GM19328 (cell line): ENCODE measurements around the gene CUX1.

Experiments used
- ATAC-seq: cut with Tn5 transposase; IDR thresholded peaks from one replicate; pipeline ENCODE4 v1.9.1; 2021; ENCODE audit warnings: mild to moderate bottlenecking, moderate library complexity; ENCODE audit not compliant: unreplicated experiment

The CUX1 gene

DNA sequence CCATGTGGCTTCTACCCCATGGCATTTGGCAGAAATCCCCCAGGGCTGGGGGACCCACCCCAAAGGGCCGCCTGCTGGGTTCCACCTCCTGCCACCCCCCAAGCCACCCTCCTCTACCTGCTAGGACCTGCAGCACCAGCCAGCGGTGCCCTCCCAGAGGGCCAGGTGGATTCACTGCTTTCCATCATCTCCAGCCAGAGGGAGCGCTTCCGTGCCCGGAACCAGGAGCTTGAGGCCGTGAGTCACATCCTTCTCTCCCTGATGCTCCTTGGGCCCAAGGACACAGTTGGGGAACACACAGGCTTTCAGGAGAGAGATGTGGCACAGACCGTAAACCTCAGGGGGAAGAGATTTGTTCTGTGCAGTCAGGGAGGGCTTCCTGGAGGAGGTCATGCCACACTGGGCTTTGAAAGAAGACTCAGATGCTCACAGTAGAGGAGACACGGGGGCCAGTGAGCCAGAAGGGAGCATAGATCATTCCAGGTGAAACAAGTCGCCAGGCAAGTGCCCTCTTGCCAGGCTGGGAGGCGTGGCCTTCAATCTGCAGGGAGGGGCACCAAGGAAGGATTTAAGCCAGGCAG, 457.8 kb downstream of the CUX1 start:
- no peak for ATAC-seq

- no peak for ATAC-seq
Measured at GRCh38 chr7:102277901-102278300, 460.5 kb downstream of the CUX1 start.

DNA sequence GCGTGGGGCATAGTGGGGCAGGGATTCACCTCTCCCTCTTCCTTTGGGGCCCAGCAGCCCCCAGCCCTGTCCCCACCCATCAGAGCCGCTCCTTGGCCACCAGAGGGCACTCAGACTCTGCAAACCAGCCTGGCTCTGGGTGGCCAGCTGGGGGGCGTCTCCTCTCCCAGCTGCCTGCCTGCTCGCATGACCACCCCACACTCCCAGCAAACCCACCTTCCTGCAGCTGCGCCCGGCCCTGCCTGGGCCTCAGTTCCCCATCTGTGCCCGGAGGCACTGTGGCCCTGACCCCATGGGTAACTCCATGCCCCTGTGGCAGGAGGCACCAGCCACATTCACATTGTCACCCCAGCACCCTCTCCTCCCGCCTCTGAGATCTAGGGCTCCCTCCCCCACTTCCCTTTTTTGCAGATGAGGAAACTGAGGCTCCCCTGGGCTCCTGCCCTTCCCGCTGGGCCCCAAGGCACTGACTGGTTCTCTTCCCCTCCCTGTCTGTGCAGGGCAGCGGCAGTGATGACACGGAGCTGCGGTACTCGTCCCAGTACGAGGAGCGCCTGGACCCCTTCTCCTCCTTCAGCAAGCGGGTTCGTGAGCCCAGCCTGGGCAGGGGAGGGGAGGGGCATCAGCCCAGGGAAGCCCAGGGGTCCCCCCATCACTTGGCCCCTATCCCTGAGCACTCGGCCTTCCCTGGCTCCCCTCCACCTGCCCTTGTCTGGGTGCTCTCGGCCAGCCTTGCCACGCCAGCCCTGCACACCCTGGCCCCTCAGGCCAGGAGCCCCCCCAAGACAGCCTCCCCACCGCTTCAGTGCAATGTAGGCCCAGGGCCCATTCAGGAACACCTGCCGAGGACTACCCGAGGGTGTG, 462.3 kb downstream of the CUX1 start:
- no peak for ATAC-seq

DNA sequence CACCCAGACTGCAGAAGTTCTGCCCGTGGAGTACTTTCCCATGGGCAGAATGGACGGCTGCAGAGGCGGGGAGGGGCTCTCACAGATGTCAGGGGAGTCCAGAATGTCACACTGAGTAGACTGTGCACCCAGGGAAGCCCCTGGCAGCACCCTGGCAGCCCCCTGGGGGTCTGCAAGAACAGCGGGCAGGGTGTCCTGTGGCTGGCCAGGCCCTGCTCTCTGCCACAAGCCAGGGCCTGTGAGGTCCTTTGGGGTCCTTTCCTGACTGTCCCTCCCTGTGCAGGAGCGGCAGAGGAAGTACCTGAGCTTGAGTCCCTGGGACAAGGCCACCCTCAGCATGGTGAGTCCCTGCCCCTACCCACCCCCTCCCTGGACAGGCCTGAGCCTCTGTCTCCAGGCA, 463.1 kb downstream of the CUX1 start:
- ATAC-seq: no peak

DNA sequence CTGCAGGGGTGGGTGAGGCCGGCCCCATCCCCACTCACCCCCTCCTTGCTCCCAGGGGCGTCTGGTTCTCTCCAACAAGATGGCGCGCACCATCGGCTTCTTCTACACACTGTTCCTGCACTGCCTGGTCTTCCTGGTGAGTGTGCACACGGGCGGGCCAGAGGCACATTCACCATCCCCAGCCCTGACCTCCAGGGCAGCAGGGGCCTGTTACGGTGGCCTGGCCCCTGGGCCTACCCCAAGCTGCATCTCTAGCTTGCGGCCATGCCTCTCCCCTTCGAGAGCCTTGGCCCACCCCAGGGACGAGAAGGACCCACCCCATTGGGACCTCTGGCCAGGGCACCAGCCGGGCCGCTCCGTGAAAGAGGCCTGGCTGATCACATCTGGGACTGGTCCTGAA, 464.4 kb downstream of the CUX1 start:
- ATAC-seq: no peak

DNA sequence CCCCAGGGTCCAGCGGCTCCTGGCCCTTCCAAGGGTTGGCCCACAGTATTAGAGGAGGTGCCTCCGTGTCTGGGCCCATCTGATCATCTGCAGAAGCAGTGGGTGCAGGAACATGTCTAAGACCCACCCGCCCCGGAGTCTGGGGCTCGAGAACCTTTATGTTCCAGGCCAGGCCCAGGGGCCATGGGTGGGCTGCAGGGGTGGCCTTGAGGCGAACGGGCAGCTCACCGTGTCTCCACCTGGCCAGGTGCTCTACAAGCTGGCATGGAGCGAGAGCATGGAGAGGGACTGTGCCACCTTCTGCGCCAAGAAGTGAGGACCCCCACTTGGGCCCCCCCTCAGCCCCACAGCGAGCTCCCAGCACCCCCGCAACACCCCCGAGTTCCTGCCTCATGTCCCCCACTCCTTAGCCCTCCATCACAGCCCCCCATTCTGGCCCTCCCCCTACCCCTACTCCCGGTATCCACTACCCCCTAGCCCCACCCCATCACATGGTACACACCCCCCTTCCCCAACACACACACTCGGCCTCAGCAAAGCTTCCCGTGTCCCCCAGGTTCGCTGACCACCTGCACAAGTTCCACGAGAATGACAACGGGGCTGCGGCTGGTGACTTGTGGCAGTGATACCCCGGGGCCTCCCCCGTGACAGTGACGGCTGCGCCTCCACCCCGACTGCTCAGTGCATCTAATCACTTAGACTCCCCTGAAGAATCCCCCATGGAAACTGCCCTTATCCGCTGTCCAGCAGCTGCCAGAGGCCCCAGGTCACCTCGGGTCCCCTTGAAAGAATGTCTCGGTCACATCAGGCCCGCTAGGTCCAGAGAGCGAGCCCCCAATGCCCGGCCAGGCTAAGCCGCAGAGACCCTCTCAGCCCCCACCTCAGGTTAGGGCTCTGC, 465.3 kb downstream of the CUX1 start:
- ATAC-seq: no peak

GRCh38 chr7:102283477-102284189, 466.2 kb downstream of the CUX1 start:
- ATAC-seq: no peak

- no peak for ATAC-seq
Measured at GRCh38 chr7:102284399-102284798, 467.0 kb downstream of the CUX1 start.

- ATAC-seq: no peak
Measured at GRCh38 chr7:102284891-102285539, 467.6 kb downstream of the CUX1 start.

DNA sequence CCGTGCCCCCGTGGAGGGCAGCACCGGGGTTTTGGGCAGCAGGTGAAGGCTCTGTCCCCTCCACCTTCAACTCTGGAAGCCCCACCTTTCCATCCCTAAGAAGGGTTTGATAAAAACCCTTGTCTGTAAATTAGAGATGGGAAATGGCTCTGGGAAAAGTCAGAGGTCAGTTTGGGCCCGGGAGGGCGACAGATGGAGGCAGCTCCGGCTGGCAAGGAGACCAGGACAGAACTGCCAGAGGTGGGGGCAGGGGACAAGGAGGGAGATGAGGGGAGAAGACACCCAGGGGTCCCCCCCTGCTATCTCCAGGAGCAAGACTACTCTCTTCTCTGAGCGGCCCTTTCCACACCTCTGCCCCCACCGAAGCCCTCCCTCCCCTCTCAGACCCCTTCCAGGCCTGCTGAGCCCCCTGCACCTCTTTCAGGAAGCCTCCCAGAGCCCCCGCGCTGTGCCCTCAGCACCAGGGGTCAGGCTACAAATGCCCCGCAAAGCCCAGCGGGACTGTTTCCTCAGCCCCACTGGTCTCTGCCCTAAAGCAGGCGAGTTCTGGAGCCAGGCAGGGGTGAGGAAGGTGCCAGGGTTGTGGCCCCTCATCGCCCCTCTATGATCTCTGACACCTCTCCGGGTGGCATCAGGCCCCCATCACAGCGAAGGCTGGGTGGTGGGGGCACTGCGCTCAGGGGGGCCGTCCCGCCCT, 468.3 kb downstream of the CUX1 start:
- no peak for ATAC-seq

DNA sequence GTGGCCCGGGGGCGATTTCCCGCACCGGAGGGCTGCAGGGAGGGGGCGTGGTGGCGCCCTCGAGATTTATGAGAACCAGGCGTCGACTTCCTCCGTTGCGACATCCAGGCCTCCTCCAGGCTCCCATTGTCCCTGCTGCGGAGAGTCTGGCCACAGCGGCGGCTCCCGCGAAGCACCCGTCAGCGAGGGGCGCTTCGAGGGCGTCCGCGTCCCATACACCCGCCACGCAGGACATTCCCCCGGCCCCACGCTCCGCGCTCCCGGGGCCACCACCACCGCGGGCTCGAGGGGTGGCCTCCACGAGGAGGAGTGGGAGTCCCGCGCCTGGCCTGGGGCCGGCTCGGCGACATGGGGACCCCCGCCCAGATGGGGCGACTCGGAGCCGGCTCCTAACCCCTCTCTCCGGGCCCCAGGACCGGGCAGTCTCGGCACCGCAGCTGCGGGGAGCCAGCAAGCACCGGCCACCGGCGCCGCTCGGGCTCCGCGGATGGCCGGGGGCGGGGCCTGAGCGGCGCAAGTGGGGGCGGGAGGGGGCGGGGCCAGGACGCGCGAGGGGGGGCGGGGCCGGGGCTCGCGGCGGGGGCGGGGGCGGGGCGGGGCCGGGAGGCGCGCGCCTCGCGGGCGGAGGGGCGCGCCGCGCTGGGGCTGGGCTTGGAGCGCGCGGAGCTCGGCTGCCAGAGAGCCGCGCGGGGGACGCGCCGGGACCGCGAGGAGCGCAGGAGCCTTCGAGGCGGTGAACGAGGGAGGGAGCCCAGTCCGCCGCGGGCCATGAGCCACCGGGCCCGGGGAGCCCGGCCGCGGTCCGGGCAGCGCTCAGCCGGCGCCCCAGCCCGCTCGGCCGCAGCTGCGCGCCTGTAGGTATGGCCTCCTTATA, 469.0 kb downstream of the CUX1 start, which contains the start of gene SH2B2:
Gene SH2B2, plus strand, starts transcription at position 632 of the 874 bp plus-strand sequence. CDS start 13,683 bp downstream, outside the sequence.
- ATAC-seq: no peak

DNA sequence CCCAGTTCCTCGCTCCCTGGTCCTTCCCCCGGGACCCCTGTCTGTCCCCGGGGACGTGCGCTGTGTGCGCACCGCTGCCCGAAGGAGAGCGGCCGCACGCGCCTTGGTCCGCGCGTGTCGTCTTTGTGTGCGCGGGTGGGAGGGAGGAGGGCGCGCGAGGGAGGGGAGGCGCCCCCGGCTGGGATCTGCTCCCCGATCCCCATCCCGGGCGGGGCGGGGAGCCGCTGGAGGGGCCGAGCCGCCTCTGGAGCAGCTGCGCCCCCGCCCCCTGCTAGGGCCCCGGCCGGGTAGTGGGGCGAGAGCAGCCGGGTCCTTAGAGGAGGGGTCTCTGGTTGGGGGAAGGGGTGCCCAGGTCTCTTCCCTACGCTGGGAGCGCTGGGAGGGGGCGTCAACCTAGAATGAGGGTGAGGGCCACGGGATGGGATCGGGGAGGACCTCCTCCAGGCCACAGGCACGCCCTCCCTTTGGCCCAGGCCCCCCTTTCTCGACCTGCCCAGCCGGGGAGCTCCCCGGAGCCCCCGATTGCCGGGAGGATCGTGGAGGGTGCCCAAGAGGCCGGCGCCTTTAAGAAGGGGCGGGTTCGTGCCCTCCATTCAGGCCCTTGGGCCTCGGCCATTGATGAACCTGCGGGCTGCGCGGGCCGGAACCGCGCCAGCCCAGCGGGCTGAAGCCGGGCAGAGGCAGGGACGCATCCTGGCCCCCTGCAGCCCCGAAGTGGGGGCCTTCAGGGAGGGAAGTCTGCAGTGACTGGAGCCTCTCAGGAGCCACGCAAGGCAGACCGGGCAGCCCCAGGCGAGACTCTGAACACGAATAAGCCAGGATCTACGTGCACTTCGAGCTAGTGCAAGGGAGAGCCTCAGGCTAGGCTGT, 469.9 kb downstream of the CUX1 start:
- ATAC-seq: no peak

DNA sequence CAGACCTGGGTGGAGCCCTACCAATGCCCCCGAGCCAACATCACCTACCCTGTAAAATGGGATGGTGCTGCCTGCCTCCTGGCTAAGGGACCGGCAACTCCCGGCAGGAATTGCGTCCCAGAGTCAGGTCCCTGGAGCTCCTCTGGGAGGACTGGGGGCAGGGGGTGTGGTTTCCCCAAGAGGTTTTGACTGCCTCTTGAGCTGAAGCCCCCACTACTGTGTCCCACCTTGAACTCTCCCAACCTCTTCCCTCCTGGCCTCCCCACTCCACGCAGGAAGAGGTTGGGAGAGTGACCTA, 470.5 kb downstream of the CUX1 start:
- ATAC-seq: no peak

- ATAC-seq: no peak
Measured at GRCh38 chr7:102288285-102288930, 471.0 kb downstream of the CUX1 start.

DNA sequence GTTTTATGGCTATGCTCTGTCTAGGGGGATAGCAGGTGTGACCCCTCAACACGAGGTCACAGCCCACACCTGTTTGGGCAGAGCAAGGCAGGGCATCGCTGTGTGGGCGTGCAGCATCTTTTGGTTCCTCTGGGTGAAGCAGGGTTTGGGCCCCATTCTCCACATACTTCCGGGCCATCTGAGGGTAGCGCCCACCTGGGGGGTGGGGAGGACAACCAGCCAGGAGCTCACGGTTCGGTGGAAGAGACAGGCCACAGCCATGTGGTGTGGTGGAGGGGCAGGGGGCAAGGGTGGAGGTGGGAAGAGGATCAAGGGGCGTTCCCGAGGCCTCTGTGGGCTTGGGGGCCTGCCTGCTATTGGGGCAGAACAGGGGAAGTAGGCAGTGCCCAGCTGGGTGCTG, 471.6 kb downstream of the CUX1 start:
- ATAC-seq: no peak

- ATAC-seq: peak; percentile 40
Measured at GRCh38 chr7:102291056-102291915, 473.9 kb downstream of the CUX1 start.

GRCh38 chr7:102291916-102292267, 474.5 kb downstream of the CUX1 start:
- no peak for ATAC-seq
